Measurements from ENCODE around the gene RAB5B.
"Not testable (repeated sequence)": the region's sequence is repeated elsewhere in the genome, so short reads cannot be mapped to it uniquely, and the experiment has no call there.

RAB5B gene

GRCh38 chr12:55995366-55995765, 21.5 kb downstream of the RAB5B start:
- no peak for DNase-seq (ENCODE audit: low read depth)
- TF ChIP-seq CTCF (conservative IDR thresholded peaks at IDR 0.05; ENCODE audit: low read depth, low read length): no peak
- no peak overlapping the region for H3K4me3 ChIP-seq (ENCODE audit: low read length)

GRCh38 chr12:55996201-55996714, 22.4 kb downstream of the RAB5B start:
- peak overlapping the region; percentile 93 for H3K4me3 ChIP-seq (ENCODE audit: low read length)
- peak; percentile 86 for TF ChIP-seq CTCF (conservative IDR thresholded peaks at IDR 0.05; ENCODE audit: low read depth, low read length)
- no peak for DNase-seq (ENCODE audit: low read depth)

DNA sequence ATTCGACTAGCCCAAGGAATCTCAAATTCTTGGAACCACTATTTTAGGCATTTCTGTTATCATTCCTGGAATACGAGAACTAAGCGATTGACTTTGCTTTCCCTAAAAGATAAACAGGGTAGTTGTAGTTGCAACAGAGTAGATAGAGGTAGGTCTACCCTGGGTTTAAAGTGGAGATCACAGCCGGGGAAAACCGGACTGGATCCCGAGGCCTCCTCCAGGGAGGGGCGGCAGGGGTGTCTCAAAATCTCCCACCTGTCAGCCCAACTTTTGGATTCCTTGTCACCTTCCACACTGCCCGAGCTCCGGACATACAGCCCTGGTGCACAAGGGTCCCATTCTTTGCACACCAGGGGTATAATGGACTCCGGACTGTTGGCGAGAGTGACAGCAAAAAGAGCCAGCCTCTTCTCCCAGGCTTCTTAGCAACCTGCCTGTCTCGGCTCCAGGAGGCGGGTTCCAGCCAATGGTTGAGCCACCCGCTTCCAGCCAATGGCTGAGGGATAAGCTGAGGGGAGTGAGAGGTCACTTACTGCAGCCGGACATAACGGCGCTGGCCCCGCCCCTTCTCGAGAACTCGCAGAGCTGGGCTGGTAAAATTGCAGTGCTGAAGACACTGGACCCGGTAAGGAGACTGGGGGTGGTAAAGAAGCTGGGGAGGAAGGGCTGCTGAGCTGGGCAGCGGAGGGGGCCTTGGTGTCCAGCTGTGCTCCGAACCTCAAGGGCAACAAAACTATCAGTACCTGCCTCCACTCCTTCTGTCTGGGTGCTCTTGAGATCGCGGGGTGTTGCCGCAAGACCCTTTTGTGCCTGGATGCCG, 23.0 kb downstream of the RAB5B start, which contains the start of gene SUOX:
TSS of gene SUOX (plus strand) at position 562 of the 820 bp plus-strand sequence. CDS start 4,946 bp downstream, outside the sequence.
- peak within 1 kb of the TSS; percentile 93 for H3K4me3 ChIP-seq (ENCODE audit: low read length)
- DNase-seq (ENCODE audit: low read depth): peak; percentile 94
- no peak for TF ChIP-seq CTCF (conservative IDR thresholded peaks at IDR 0.05; ENCODE audit: low read depth, low read length)

DNA sequence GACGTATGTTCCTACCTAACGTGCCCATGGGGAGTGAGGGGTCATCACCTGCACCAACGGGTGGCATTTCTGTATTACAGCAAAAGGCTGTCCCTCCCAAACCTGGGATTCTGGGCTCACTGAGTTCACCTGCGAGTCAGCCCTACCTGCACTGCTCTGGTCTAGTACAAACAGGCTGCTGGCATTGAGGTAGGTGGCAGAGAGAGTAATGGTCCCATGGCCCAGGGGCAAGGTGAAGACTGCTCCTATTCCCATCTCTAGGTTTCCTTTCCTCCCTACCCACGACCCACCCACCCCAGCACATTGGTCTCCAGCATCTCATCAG, 23.6 kb downstream of the RAB5B start:
- no peak for TF ChIP-seq CTCF (conservative IDR thresholded peaks at IDR 0.05; ENCODE audit: low read depth, low read length)
- peak overlapping the region; percentile 93 for H3K4me3 ChIP-seq (ENCODE audit: low read length)
- DNase-seq (ENCODE audit: low read depth): no peak

GRCh38 chr12:55999522-55999921, 25.6 kb downstream of the RAB5B start:
- DNase-seq (ENCODE audit: low read depth): not testable (repeated sequence)

GRCh38 chr12:55999999-56000540, 26.2 kb downstream of the RAB5B start:
- H3K4me3 ChIP-seq (ENCODE audit: low read length): not testable (repeated sequence)

More at GRCh38 chr12:55999522-55999921, 25.6 kb downstream of the RAB5B start:
- H3K4me3 ChIP-seq (ENCODE audit: low read length): not testable (repeated sequence)

DNA sequence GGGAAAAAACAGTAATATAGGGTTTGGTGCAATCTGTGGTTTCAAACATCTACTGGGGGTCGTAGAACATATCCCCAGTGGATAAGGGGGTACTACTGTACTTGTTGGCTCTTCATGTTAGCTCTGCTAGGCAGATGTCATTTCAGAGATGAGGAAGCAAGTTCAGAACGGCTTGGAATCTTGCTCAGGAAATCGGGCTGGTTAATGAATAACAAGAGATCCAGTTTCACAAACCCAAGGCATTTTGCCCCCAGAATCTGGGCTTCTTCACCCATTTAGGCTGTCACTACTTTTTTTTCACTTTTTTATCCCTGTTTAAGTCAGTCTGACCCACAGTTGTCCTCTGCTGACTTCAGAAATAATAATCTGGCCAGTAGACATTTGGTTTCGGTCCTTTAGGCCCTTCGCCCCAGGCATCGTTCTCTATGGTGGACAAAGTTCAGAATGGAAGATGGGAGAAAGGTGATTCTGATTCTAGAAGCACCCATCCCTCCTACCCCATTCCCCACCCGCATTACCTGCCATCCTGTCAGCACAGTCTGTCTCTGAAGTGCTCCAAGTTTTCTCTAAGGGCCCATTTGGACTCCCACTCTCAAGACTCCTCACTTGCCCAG, 27.7 kb downstream of the RAB5B start:
- no peak for DNase-seq (ENCODE audit: low read depth)
- TF ChIP-seq CTCF (conservative IDR thresholded peaks at IDR 0.05; ENCODE audit: low read depth, low read length): no peak
- no peak overlapping the region for H3K4me3 ChIP-seq (ENCODE audit: low read length)

More at GRCh38 chr12:55999999-56000540, 26.2 kb downstream of the RAB5B start:
- not testable (repeated sequence) for DNase-seq (ENCODE audit: low read depth)

GRCh38 chr12:56003376-56003775, 29.5 kb downstream of the RAB5B start:
- H3K4me3 ChIP-seq (ENCODE audit: low read length); DNase-seq (ENCODE audit: low read depth): not testable (repeated sequence)
